Urothelium cell line (cell line): ENCODE results near the gene CARMIL3.

ENCODE experiments used
- DNase-seq: peaks from one replicate; pipeline ENCODE4 v3.0.0; 2011; ENCODE audit warnings: low spot score, mixed read lengths
- FAIRE-seq: peaks from 2 replicates; lab custom pipeline; 2011; peaks lifted over from hg19 to GRCh38; lab: Jason Lieb, UNC

CARMIL3 gene

GRCh38 chr14:24110060-24110459 is 58.3 kb downstream of the CARMIL3 start:
- FAIRE-seq: no peak
- DNase-seq: no peak

GRCh38 chr14:24110523-24110922 is 58.7 kb downstream of the CARMIL3 start:
- no peak for FAIRE-seq

GRCh38 chr14:24113379-24113800 is 61.6 kb downstream of the CARMIL3 start:
- DNase-seq (no peak), FAIRE-seq (no peak)

More at GRCh38 chr14:24110523-24110922, 58.7 kb downstream of the CARMIL3 start:
- DNase-seq: no peak

GRCh38 chr14:24113801-24114531 is 62.2 kb downstream of the CARMIL3 start:
- FAIRE-seq (no peak), DNase-seq (peak; percentile 73)

GRCh38 chr14:24114532-24115421 is 63.0 kb downstream of the CARMIL3 start, which contains the start of the genes DCAF11 and NRL:
DCAF11 (plus strand) TSS chr14:24114777; CDS start chr14:24115595, 818 bp downstream.
NRL (minus strand) TSS chr14:24114949; CDS start chr14:24082848, 32,101 bp downstream.
- DNase-seq: peak; percentile 98
- FAIRE-seq: peak; percentile 90

- DNase-seq (no peak), FAIRE-seq (no peak)
Observed at GRCh38 chr14:24115422-24116127, 63.8 kb downstream of the CARMIL3 start.

GRCh38 chr14:24116128-24116814 is 64.5 kb downstream of the CARMIL3 start:
- DNase-seq (no peak), FAIRE-seq (no peak)

GRCh38 chr14:24117179-24117578 is 65.4 kb downstream of the CARMIL3 start:
- DNase-seq: no peak
- FAIRE-seq: no peak
